ENCODE measurements around the gene DCBLD2.

DNA sequence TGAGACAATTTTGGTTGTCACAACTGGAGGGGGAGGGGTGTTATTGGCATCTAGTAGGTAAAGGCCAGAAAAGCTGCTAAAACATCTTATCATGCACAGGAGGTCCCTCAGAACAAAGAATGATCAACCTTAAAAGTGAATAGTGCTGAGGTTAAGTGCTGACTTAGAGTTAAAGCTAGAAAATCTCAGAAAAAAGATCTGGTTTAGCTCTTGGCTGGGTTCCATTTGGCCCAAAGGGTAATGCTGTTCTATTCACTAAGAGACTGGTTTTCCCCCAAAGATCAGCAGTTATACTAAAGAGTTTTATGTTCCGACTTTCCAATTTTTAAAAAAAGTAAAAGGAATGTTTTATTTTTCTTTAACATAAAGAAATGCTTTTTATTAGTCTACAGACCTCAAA is 15.6 kb downstream of the DCBLD2 start:
- TF ChIP-seq, protein P1, sequence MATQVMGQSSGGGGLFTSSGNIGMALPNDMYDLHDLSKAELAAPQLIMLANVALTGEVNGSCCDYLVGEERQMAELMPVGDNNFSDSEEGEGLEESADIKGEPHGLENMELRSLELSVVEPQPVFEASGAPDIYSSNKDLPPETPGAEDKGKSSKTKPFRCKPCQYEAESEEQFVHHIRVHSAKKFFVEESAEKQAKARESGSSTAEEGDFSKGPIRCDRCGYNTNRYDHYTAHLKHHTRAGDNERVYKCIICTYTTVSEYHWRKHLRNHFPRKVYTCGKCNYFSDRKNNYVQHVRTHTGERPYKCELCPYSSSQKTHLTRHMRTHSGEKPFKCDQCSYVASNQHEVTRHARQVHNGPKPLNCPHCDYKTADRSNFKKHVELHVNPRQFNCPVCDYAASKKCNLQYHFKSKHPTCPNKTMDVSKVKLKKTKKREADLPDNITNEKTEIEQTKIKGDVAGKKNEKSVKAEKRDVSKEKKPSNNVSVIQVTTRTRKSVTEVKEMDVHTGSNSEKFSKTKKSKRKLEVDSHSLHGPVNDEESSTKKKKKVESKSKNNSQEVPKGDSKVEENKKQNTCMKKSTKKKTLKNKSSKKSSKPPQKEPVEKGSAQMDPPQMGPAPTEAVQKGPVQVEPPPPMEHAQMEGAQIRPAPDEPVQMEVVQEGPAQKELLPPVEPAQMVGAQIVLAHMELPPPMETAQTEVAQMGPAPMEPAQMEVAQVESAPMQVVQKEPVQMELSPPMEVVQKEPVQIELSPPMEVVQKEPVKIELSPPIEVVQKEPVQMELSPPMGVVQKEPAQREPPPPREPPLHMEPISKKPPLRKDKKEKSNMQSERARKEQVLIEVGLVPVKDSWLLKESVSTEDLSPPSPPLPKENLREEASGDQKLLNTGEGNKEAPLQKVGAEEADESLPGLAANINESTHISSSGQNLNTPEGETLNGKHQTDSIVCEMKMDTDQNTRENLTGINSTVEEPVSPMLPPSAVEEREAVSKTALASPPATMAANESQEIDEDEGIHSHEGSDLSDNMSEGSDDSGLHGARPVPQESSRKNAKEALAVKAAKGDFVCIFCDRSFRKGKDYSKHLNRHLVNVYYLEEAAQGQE (IDR thresholded peaks at IDR 0.05; ENCODE audit: low read depth, low read length): no peak
- TF ChIP-seq POLR2AphosphoS5 (IDR thresholded peaks at IDR 0.05; ENCODE audit: low read depth, low read length) (no peak), RAD21 (IDR thresholded peaks at IDR 0.05; ENCODE audit: low read length) (no peak), RXRA (IDR thresholded peaks at IDR 0.05; ENCODE audit: borderline replicate concordance, low read depth) (no peak), CHD2 (IDR thresholded peaks at IDR 0.05; ENCODE audit: low read length, partially characterized antibody) (no peak), EZH2phosphoT487 (IDR thresholded peaks at IDR 0.05; ENCODE audit: borderline replicate concordance, low read depth) (no peak), NFIC (IDR thresholded peaks at IDR 0.05; ENCODE audit: borderline replicate concordance) (peak; percentile 36; the same call in 1 of the 2 replicates), FOXJ3 (CRISPR knock-in tag; IDR thresholded peaks at IDR 0.05) (no peak), TEAD4 (IDR thresholded peaks at IDR 0.05; ENCODE audit: borderline replicate concordance, insufficient read depth) (no peak), RFX5 (IDR thresholded peaks at IDR 0.05; ENCODE audit: low read length) (no peak), SIN3A (IDR thresholded peaks at IDR 0.05; ENCODE audit: borderline replicate concordance, low read depth, low read length) (no peak), SMC3 (IDR thresholded peaks at IDR 0.05; ENCODE audit: low read depth, low read length) (no peak)
- TF ChIP-seq, protein P2, sequence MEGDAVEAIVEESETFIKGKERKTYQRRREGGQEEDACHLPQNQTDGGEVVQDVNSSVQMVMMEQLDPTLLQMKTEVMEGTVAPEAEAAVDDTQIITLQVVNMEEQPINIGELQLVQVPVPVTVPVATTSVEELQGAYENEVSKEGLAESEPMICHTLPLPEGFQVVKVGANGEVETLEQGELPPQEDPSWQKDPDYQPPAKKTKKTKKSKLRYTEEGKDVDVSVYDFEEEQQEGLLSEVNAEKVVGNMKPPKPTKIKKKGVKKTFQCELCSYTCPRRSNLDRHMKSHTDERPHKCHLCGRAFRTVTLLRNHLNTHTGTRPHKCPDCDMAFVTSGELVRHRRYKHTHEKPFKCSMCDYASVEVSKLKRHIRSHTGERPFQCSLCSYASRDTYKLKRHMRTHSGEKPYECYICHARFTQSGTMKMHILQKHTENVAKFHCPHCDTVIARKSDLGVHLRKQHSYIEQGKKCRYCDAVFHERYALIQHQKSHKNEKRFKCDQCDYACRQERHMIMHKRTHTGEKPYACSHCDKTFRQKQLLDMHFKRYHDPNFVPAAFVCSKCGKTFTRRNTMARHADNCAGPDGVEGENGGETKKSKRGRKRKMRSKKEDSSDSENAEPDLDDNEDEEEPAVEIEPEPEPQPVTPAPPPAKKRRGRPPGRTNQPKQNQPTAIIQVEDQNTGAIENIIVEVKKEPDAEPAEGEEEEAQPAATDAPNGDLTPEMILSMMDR (IDR thresholded peaks at IDR 0.05): no peak
- TF ChIP-seq, protein P3, sequence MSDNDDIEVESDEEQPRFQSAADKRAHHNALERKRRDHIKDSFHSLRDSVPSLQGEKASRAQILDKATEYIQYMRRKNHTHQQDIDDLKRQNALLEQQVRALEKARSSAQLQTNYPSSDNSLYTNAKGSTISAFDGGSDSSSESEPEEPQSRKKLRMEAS (IDR thresholded peaks at IDR 0.05; ENCODE audit: low read depth): no peak
